T47D (cell line): Measurements from ENCODE around the gene DGKD.

Source experiments
- DNase-seq, 2 experiments: peaks; one replicate each; pipeline versions ENCODE4 v3.0.0 to v3.0.0-alpha.2; 2011 to 2012; ENCODE audit warnings: low read depth in 1 of 2, low spot score in 1 of 2
- JUND ChIP-seq: IDR thresholded peaks from 2 replicates; pipeline ENCODE4 v1.6.1; 2012; ENCODE audit warnings: low read depth
- in situ Hi-C: cut with HindIII; loops from 2 replicates; pipeline ENCODE4 v1.10.0; 2016; ENCODE audit warnings: low sequenced_read_pairs, low pct_unique_long_range_greater_than_20kb

Gene DGKD

GRCh38 chr2:233416199-233416598, 61.9 kb downstream of the DGKD start:
- no peak for TF ChIP-seq JUND

DNA sequence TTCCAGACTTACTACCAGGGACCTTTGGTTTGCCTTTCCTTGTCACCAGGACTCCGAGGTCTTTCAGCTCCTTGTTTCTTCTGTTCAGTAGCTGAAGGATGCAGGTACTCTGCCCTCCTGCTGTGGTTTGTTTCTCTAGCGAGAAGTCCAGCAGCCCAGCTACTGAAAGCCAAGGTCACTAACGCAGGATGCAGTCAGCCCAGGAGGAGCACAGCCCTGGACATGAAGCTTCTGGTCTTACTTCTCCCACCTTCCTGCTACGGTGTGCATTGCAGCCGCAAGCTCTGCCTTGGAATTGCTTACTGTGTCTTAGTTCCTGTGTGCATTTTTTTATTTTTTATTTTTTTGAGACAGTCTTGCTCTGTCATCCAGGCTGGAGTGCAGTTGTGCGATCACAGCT, 62.4 kb downstream of the DGKD start:
- in situ Hi-C loops = no loop called here
- TF ChIP-seq JUND = no peak
- DNase-seq = no peak

More at GRCh38 chr2:233416199-233416598, 61.9 kb downstream of the DGKD start:
- in situ Hi-C loops = no loop called here
- no peak for DNase-seq

- DNase-seq = no peak
- in situ Hi-C loops = no loop called here
- TF ChIP-seq JUND = no peak
Measured at GRCh38 chr2:233417282-233417681, 63.0 kb downstream of the DGKD start.

GRCh38 chr2:233418052-233418760, 63.9 kb downstream of the DGKD start:
- DNase-seq = no peak
- TF ChIP-seq JUND = no peak
- in situ Hi-C loops = no loop called here

- no peak for DNase-seq
- no peak for TF ChIP-seq JUND
- in situ Hi-C loops = no loop called here
Measured at GRCh38 chr2:233418761-233419546, 64.7 kb downstream of the DGKD start.

DNA sequence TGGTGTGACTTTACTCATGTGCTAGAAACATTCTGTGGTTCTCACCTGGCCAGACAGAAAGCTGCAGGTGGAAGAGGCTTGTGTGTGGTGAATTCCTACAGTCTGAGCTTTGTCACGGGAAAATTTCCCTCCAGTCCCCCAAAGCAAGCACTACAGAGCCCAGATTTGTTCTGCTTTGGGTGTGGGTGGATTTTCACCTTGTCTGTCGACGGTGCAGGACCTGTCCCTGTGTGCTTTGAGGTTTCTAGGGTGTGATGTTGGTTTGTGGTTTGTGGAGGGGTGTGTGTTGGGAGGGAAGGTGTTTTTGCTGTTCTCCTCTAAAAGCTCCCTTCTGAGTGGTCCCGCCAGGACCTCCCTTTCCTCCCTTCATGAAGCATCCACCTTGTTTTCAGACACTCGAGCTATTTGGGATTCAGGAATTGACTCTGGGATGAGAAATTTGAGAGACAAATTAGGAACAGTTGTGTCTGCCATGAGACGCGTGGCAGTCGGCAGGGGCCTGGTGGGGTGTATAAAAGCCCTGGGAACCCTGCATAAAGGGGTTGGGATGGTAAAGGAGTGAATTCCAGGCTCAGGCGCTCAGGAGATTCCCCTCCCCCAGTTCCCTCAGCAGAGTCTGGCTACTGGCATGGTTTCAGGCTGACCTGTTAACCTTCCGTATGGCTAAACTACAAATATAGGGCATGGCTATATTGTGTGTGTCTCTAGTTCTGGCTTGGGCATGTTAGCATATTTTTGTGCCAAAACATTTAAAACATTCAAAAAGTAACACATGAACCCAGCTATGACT, 65.5 kb downstream of the DGKD start:
- no peak for DNase-seq
- TF ChIP-seq JUND = no peak

GRCh38 chr2:233421091-233421816, 67.0 kb downstream of the DGKD start:
- no peak for DNase-seq
- TF ChIP-seq JUND = no peak
- in situ Hi-C loops = no loop called here

More for the DNA sequence above, 65.5 kb downstream of the DGKD start:
- in situ Hi-C loops = no loop called here

DNA sequence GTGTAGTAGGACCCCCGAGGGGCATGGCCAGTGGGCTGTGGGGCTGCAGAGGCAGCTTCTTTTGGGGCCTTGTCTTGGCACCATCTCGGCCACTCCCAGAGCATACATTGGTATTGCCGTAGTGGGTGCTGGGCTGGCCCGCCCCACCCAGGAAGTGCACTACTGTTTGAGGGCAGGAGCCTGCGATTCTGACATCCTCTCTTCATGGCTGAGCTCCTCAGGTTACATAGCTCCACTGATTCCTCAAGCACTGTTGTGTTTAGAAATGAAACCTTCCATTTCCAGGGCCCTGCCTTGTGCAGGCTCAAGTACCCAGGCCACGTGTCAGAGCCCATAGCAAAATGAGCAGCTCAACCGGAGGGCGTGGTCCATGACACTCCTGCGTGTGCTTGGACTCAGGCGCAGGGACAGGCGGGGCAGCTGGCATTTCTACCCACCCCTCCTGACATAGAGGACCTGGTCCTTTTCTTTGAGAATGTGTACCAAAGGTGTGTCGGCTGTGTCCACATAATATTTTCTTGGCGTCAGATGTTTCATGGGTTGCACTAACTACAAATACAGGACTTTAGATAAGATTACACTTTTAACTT, 67.9 kb downstream of the DGKD start:
- in situ Hi-C loops = no loop called here
- TF ChIP-seq JUND = no peak
- DNase-seq = no peak

GRCh38 chr2:233422649-233423551, 68.6 kb downstream of the DGKD start:
- in situ Hi-C loops = no loop called here
- no peak for TF ChIP-seq JUND
- DNase-seq = no peak

GRCh38 chr2:233423552-233423860, 69.2 kb downstream of the DGKD start:
- TF ChIP-seq JUND = no peak
- no peak for DNase-seq
- in situ Hi-C loops = no loop called here
